Camera-type eye (tissue), 1 donor: ENCODE data around the gene TET3. TPM values are rescaled to one million over a fixed set of nuclear protein-coding genes. Genes with fewer than 3 reads are reported as not detected.

Experiments used
- total RNA-seq: library from RNA; depleted of rRNA; stranded (reverse); fragments of >200 nt; gene quantifications from one replicate; pipeline ENCODE4 v1.2.3, GENCODE V29; 2014

The TET3 gene
- 29.6 TPM for total RNA-seq

GRCh38 chr2:73984203-73984921, at the start of gene TET3:
TET3 (plus strand) TSS chr2:73984910; CDS start chr2:73986404, 1,494 bp downstream.

Other genes starting within 250 kb of the TET3 start
- 41.5 TPM for gene TPRKB, start 247.6 kb upstream of the TET3 start, total RNA-seq
- 42.8 TPM for gene DUSP11, start 204.8 kb upstream of the TET3 start, total RNA-seq
- gene C2orf78, start 200.7 kb upstream of the TET3 start, total RNA-seq: not detected
- 40.7 TPM for gene STAMBP, start 155.9 kb upstream of the TET3 start, total RNA-seq
- gene ACTG2, start 91.9 kb upstream of the TET3 start, total RNA-seq: 53.9 TPM
- 39.1 TPM for gene DGUOK, start 58.0 kb upstream of the TET3 start, total RNA-seq
- 25.6 TPM for gene BOLA3, start 163.0 kb downstream of the TET3 start, total RNA-seq
- gene MOB1A, start 194.0 kb downstream of the TET3 start, total RNA-seq: 102 TPM
- 19.0 TPM for gene MTHFD2, start 213.7 kb downstream of the TET3 start, total RNA-seq